ENCODE results near the gene IQCM.
A peak's percentile ranks its signal among the peaks of the same experiment; 100 is the strongest.
"Not testable (repeated sequence)": the region's sequence is repeated elsewhere in the genome, so short reads cannot be mapped to it uniquely, and the experiment has no call there.

Gene IQCM

GRCh38 chr4:149426461-149426860 lies 389.2 kb downstream of the IQCM start:
- DNase-seq = peak in 1 of 5 donors; percentile 0

GRCh38 chr4:149409555-149409962 lies 406.1 kb downstream of the IQCM start:
- no peak for DNase-seq

GRCh38 chr4:149409146-149409545 lies 406.5 kb downstream of the IQCM start:
- DNase-seq = no peak

GRCh38 chr4:149404143-149404542 lies 411.5 kb downstream of the IQCM start:
- DNase-seq = no peak

GRCh38 chr4:149403081-149403480 lies 412.6 kb downstream of the IQCM start:
- no peak for DNase-seq

- DNase-seq = no peak
Measured at GRCh38 chr4:149398993-149399392, 416.6 kb downstream of the IQCM start.

GRCh38 chr4:149370785-149371420 lies 444.7 kb downstream of the IQCM start:
- DNase-seq = no peak

- DNase-seq = no peak
Measured at GRCh38 chr4:149370002-149370401, 445.6 kb downstream of the IQCM start.

GRCh38 chr4:149353241-149353640 lies 462.4 kb downstream of the IQCM start:
- DNase-seq = no peak

GRCh38 chr4:149349541-149349940 lies 466.1 kb downstream of the IQCM start:
- DNase-seq = no peak

GRCh38 chr4:149347139-149347538 lies 468.5 kb downstream of the IQCM start:
- DNase-seq = no peak

GRCh38 chr4:149345424-149345823 lies 470.2 kb downstream of the IQCM start:
- DNase-seq = no peak

- no peak for DNase-seq
Measured at GRCh38 chr4:149344436-149344835, 471.2 kb downstream of the IQCM start.

- DNase-seq = no peak
Measured at GRCh38 chr4:149343614-149344013, 472.0 kb downstream of the IQCM start.

- not testable (repeated sequence) for DNase-seq
Measured at GRCh38 chr4:149341117-149341516, 474.5 kb downstream of the IQCM start.

- DNase-seq = no peak
Measured at GRCh38 chr4:149328161-149328560, 487.5 kb downstream of the IQCM start.

- DNase-seq = no peak
Measured at GRCh38 chr4:149322203-149322602, 493.4 kb downstream of the IQCM start.

GRCh38 chr4:149321438-149321837 lies 494.2 kb downstream of the IQCM start:
- no peak for DNase-seq

GRCh38 chr4:149311076-149311475 lies 504.6 kb downstream of the IQCM start:
- DNase-seq = no peak

- no peak for DNase-seq
Measured at GRCh38 chr4:149306537-149306936, 509.1 kb downstream of the IQCM start.
